Testis (tissue), 2 donors: ENCODE measurements around the gene CLCN4.

Experiments
- CTCF ChIP-seq, 3 experiments: fragments of 450-650 bp in 2 of 3; fragments of 200-600 bp in 1 of 3; sonication (generic) in 1 of 3; IDR thresholded peaks; one replicate each; pipeline ENCODE4 v1.5.1; 2016 to 2019; ENCODE audit warnings: antibody characterized with exemption in 3 of 3, mild to moderate bottlenecking in 2 of 3, moderate library complexity in 1 of 3
- POLR2A ChIP-seq: fragments of 450-650 bp; IDR thresholded peaks from one replicate; pipeline ENCODE4 v1.6.1; 2017; ENCODE audit warnings: antibody characterized with exemption, mild to moderate bottlenecking, moderate library complexity

- TF ChIP-seq CTCF (IDR thresholded peaks at IDR 0.05) = peak in 2 of 3 experiments; percentile 50 to 70
- no peak for TF ChIP-seq POLR2A
Measured at GRCh38 chrX:10190367-10190766, 33.6 kb downstream of the CLCN4 start.
